Retinal pigment epithelial cell (primary cell): ENCODE results near the gene PCDHB1.

ENCODE experiments used
- DNase-seq: peaks from one replicate; pipeline ENCODE4 v3.0.0-alpha.2; 2010; ENCODE audit warnings: low read depth
- H3K4me3 ChIP-seq: 2 replicates; pipeline ENCODE4 v1.5.1; 2011; ENCODE audit warnings: mild to moderate bottlenecking, low read length, control low read depth, moderate library complexity
- TF ChIP-seq, protein P1 (sequence below): conservative IDR thresholded peaks from 2 replicates; pipeline ENCODE4 v1.5.1; 2011; ENCODE audit warnings: low read depth, low read length, control low read depth, inconsistent platforms

Gene PCDHB1

DNA sequence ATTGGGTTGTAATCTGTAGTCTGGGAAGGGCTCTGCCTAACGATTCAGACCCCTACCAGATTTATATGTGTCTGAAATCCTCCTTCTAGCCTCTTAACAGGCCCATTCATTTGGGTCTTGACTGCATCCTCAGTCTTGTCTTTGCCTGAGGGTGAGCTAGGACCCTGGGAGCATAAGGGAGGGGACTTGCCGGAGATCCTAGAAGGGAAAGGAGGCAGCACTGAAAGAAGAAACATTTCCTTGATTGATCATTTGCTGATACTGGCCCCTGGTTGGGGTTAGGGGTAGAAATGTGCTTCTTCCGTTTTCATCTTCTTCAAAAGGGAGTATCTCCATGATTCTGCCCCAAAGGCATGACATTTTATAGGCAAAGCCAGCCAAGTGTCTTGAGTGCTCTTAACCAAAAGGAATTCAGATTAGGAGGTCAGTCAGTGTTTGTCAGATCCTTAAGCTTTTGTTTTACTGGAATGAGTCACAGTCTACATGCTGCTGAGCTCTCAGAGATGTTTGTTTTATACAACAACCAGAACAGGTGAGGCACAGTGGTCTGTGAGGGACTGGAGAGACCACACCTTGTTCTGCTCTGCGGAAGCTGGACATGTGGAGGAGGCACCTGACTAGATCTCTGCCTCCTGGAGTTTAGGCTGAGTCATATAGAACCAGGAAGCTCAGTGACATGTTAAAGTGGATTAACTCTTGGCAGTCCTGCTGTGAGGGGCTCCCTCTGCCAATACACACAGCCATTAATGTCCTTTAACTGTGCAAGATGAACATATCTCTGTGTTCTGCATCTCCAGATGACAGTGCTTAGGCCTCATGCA lies 47.2 kb upstream of the PCDHB1 start:
- TF ChIP-seq, protein P1, sequence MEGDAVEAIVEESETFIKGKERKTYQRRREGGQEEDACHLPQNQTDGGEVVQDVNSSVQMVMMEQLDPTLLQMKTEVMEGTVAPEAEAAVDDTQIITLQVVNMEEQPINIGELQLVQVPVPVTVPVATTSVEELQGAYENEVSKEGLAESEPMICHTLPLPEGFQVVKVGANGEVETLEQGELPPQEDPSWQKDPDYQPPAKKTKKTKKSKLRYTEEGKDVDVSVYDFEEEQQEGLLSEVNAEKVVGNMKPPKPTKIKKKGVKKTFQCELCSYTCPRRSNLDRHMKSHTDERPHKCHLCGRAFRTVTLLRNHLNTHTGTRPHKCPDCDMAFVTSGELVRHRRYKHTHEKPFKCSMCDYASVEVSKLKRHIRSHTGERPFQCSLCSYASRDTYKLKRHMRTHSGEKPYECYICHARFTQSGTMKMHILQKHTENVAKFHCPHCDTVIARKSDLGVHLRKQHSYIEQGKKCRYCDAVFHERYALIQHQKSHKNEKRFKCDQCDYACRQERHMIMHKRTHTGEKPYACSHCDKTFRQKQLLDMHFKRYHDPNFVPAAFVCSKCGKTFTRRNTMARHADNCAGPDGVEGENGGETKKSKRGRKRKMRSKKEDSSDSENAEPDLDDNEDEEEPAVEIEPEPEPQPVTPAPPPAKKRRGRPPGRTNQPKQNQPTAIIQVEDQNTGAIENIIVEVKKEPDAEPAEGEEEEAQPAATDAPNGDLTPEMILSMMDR: no peak
- peak; percentile 76 for DNase-seq
- no peak overlapping the region for H3K4me3 ChIP-seq

DNA sequence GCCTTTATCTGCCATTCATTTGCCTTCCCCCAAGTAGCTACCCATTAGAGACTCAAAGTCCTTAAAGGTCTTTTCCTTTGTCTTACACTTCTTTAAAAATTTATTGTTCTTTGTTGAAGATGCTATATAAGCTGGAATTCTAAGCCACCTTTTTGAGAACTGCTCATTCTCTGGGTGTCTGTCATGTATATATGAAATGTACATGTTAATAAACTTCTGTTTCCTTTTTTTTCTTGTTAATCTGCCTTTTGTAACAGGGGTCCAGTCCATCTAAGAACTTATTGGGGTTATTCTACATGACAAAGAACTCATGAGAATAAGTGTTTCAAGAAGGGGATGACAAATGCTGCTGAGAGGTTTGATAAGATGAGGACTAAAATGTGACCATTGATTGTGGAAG lies 43.4 kb upstream of the PCDHB1 start:
- DNase-seq: no peak
- TF ChIP-seq, protein P1: no peak
- H3K4me3 ChIP-seq: no peak overlapping the region

DNA sequence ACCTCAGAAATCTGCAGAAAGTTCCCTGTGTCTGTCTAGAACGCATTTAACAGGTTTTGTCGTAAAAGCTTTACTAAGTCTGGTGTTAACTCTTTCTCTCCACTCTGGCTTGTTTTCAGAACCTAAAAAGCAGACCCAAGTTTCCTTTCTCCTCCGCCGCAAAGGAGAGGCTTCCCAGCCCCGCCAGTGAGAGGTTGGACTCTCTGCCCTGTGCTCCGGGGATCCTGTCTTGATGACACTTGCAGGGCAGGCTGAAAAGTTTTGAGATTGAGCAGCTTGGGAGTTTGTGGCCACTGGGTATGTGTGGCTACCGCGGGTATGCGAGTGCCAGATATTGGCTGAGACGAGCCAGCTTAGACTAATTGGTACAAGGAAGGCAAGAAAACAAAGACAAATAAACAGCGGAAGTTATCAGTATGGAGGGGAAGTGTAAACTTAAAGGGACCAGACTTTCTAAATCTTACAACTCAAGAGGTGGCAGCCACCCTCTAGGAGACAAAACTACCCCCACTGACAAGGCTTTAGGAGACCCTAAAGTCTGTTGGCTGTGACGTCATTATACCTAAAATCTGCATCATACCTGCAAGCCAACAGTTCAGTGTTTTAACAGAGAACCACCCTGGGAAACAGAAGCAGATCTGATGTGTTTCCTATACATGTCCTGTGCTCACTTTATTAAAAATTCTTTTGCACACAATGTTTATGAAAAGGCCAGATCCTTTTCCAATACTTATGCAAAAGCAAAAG lies 41.0 kb upstream of the PCDHB1 start:
- TF ChIP-seq, protein P1: no peak
- H3K4me3 ChIP-seq: no peak overlapping the region
- no peak for DNase-seq

DNA sequence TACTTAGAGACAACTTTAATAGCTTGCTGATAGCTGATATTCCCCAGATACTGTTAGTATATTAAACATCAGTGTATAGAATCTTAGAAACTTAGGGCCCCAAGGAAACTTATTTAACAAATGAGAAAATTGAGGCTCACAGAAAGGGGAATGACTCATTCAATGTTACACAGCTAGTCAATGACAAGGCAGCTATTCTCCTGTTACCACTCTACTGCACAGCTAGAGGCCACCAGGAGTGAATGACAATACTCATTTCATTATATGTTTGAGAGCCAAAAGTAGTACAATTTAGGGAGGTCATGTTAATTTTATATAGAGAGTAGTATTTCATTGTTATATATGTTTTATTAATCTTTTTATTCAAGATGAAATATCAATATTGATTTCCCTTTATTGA lies 33.2 kb upstream of the PCDHB1 start:
- no peak overlapping the region for H3K4me3 ChIP-seq
- TF ChIP-seq, protein P1: no peak
- no peak for DNase-seq

DNA sequence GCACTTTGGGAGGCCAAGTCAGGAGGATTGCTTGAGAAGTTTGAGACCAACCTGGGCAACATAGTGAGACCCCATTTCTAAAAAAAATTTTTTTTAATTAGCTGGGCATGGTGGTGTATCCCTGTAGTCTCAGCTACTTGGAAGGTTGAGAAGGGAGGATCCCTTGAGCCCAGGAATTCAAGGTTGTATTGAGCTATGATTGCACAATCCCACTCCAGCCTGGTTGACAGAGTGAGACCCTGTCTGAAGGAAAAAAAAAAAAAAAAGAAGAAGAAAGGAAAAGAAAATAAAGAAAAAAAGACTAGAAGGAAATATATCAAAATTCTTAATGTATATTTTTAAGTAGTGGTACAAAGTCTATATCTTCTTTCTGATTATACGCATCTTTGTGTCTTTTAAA lies 28.8 kb upstream of the PCDHB1 start:
- no peak overlapping the region for H3K4me3 ChIP-seq
- TF ChIP-seq, protein P1: no peak
- no peak for DNase-seq

DNA sequence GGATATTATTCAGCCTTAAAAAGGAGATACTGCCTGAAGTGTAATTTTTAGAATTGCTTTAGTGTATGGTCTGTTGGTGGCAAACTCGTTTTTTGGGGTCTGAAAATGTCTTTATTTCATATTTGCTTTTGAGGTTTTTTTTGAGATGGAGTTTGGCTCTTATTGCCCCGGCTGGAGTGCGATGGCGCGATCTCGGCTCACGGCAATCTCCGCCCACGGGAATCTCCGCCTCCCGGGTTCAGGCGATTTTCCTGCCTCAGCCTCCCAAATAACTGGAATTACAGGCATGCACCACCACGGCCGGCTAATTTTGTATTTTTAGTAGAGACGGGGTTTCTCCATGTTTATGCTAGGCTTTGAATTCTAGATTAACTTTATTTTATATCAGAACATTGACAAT lies 20.2 kb upstream of the PCDHB1 start:
- no peak for DNase-seq
- no peak overlapping the region for H3K4me3 ChIP-seq
- TF ChIP-seq, protein P1: no peak
